ENCODE data around the gene ANKS1B.

Gene ANKS1B

GRCh38 chr12:98955284-98955683 is 1029.5 kb downstream of the ANKS1B start:
- peak; percentile 28 for DNase-seq (ENCODE audit: low spot score)
- in situ Hi-C loops (cut with MboI; ENCODE audit: low sequenced_read_pairs, unreplicated experiment) = no loop called here
- TF ChIP-seq CTCF (IDR thresholded peaks at IDR 0.05; ENCODE audit: borderline replicate concordance, control extremely low read depth, extremely low read depth, insufficient read depth, missing control alignments) = peak; percentile 31

- in situ Hi-C loops (cut with MboI; ENCODE audit: low sequenced_read_pairs, unreplicated experiment) = no loop called here
- no peak for TF ChIP-seq CTCF (IDR thresholded peaks at IDR 0.05; ENCODE audit: borderline replicate concordance, control extremely low read depth, extremely low read depth, insufficient read depth, missing control alignments)
- no peak for DNase-seq (ENCODE audit: low spot score)
These were observed 1030.2 kb downstream of the ANKS1B start for GRCh38 chr12:98954506-98954905.

DNA sequence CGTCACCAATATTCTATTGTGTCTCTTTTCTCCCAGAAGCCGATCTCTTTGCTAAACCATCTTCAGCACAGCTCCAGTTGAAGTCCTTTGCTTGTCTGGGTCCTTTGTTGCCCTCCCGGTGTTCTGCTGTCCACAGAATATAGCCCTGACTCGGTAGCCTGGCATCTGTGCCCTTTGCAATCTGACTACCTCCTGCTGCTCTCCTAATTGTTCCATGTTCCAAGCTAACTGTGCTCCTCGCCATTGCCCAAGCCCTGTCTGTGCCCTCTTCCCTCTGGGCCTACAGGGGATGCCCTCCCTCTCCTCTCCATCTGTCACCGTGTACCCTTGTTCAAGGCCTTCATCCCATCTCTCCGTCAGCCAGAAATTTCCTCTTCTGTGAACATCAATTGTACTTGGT is 1033.3 kb downstream of the ANKS1B start:
- DNase-seq (ENCODE audit: low spot score) = no peak
- in situ Hi-C loops (cut with MboI; ENCODE audit: low sequenced_read_pairs, unreplicated experiment) = no loop called here
- TF ChIP-seq CTCF (IDR thresholded peaks at IDR 0.05; ENCODE audit: borderline replicate concordance, control extremely low read depth, extremely low read depth, insufficient read depth, missing control alignments) = no peak

DNA sequence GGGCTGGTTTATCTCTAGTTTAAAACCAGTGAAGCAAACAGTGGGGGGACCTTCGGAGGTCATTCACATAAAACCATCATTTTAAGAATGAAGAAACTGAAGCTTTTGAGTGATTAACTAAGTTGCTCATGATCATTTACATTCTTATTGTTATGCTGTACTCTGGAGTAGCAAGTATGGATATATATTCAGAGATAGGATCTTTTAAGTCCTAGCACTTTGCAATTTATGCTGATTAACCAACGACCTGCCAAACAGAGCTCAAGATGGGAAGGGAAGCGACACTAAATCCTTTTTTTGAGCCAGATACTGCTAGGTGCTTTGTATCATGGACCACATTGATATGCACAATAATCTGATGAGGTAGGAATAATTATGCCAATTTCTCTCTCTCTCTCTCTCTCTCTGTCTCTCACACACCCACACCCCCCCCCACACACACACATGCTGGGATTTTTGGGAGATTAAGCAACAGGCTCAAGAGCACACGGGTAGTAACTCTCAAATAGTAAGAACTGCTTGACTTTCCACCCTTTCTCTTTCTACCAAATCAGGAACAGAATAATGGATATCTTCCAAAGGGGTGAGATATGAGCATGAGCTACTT is 1036.3 kb downstream of the ANKS1B start:
- no peak for DNase-seq (ENCODE audit: low spot score)
- TF ChIP-seq CTCF (IDR thresholded peaks at IDR 0.05; ENCODE audit: borderline replicate concordance, control extremely low read depth, extremely low read depth, insufficient read depth, missing control alignments) = no peak
- in situ Hi-C loops (cut with MboI; ENCODE audit: low sequenced_read_pairs, unreplicated experiment) = no loop called here

DNA sequence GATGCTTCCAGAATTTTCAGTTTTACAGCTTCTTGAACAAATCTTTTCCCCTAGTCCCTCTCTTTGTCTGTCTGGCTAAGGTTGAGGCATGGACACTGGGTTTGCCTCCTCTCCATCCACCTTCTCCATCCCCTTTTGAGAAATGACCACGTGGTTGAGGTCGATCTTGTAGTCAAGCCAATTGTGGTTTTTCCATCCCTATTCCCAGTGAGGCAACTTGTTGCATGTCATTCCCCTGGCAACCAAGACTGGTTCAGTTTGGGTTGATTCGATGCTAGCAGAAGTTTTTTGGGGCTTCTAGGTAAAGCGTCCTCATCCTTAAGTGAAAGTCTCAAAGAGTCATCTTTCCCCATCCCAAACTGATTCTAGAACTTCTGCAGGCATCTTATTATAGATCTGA is 1038.9 kb downstream of the ANKS1B start:
- TF ChIP-seq CTCF (IDR thresholded peaks at IDR 0.05; ENCODE audit: borderline replicate concordance, control extremely low read depth, extremely low read depth, insufficient read depth, missing control alignments) = no peak
- in situ Hi-C loops (cut with MboI; ENCODE audit: low sequenced_read_pairs, unreplicated experiment) = no loop called here
- no peak for DNase-seq (ENCODE audit: low spot score)

DNA sequence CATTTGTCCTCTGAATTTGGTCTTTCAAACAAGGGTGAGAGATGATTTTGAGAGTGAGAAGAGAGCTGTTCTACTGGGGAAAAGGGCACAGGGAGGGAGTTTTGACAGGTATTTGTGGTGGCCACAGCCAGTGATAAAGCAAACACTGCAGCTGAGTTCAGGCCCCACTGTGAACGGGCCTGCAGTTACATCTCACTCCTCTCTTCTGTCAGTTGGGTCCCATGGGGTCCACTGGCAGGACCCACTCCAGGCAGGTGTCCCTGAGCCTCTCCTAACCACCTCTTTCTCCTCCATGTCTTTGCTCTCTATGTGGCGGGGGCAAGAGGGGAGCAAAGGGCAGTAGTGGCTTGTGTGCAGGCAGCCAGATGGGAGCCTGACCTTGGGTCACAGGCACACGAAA is 1044.8 kb downstream of the ANKS1B start:
- in situ Hi-C loops (cut with MboI; ENCODE audit: low sequenced_read_pairs, unreplicated experiment) = no loop called here
- TF ChIP-seq CTCF (IDR thresholded peaks at IDR 0.05; ENCODE audit: borderline replicate concordance, control extremely low read depth, extremely low read depth, insufficient read depth, missing control alignments) = no peak
- DNase-seq (ENCODE audit: low spot score) = no peak

Measured in GM13976 (cell line).